Upper lobe of right lung (tissue), 1 donor: ENCODE data around the gene CAPZA1. TPM values are rescaled to one million over a fixed set of nuclear protein-coding genes. Genes with fewer than 3 reads are reported as not detected.

ENCODE experiments used
- ATAC-seq: fragments of 200-7000 bp; cut with Tn5 transposase; one replicate; pipeline ENCODE4 v1.9.1; 2020; ENCODE audit warnings: mild to moderate bottlenecking, moderate library complexity
- DNase-seq: peaks from one replicate; pipeline ENCODE4 v3.0.0-alpha.2; 2020
- H3K27ac ChIP-seq: fragments of 200-600 bp; one replicate; pipeline ENCODE4 v1.8.0; 2022
- H3K27me3 ChIP-seq: fragments of 200-600 bp; one replicate; pipeline ENCODE4 v1.8.0; 2022; ENCODE audit warnings: mild to moderate bottlenecking
- H3K36me3 ChIP-seq: fragments of 200-600 bp; one replicate; pipeline ENCODE4 v1.8.0; 2022
- H3K4me1 ChIP-seq: fragments of 200-600 bp; one replicate; pipeline ENCODE4 v1.8.0; 2022
- H3K4me3 ChIP-seq: fragments of 200-600 bp; one replicate; pipeline ENCODE4 v1.8.0; 2022; ENCODE audit warnings: mild to moderate bottlenecking
- H3K9me3 ChIP-seq: fragments of 200-600 bp; one replicate; pipeline ENCODE4 v1.8.0; 2022
- intact Hi-C: fragments of 100-400 bp; cut with DNase I; formaldehyde crosslinking; loops from one replicate; pipeline ENCODE4 v1.11.0; 2022
- total RNA-seq: library from RNA; stranded (reverse); fragmentation: NEBNext Ultra II Directional; extraction: Animal tissue kit (Norgen Biotek cat#: 25700); gene quantifications from one replicate; pipeline ENCODE4 v1.2.1, GENCODE V29; 2021
- TF ChIP-seq, protein P1 (sequence below): fragments of 200-600 bp; IDR thresholded peaks from one replicate; pipeline ENCODE4 v1.8.0; 2022; ENCODE audit warnings: antibody characterized with exemption
- donor health status: DM: no; HTN: yes; CAD: no; lungs with severe emphysema.

CAPZA1 gene
- total RNA-seq, 1 donor from 2014 or later: 123 TPM

DNA sequence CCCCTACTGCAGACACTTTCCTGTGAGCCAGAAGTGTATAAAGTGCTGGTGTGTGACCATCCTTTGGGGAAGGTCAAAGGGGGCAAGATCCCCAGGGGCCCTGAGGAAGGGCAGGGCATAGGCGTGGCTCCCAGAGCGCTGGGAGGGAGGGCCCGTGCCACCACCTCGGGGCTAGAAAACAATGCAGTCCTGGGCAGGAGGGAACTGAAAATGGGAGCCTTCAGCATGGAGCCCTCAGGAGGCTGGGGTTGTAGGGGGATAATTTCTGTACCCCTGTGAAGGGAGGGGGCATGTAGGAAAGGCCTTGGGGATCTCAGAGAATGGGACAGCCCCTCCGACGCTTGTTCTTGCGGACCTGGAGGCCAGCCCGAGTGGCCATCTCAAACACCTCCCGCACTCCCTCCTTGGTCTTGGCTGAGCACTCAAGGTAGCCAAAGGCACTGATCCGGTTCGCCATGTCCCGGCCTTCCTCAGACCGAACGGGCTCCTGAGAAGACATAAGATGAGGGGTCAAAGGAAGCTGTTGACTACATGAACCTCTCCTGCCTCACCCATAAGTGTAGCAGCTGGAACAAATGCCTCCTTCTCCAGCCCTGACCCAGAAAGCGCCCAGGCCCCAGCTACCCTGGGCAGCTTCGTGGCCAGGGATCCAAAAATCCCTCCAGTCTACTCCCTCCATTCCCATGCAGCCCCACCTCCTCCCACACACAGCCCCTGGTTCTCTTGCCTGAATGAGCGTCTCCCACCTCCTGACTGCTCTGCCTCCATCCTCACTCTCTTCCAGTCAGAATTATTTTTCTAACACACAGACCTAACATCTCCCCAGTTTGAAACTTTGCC, 81.8 kb downstream of the CAPZA1 start:
- H3K36me3 ChIP-seq: peaks cover 43% of the 10 kb centered on the region
- DNase-seq: no peak

DNA sequence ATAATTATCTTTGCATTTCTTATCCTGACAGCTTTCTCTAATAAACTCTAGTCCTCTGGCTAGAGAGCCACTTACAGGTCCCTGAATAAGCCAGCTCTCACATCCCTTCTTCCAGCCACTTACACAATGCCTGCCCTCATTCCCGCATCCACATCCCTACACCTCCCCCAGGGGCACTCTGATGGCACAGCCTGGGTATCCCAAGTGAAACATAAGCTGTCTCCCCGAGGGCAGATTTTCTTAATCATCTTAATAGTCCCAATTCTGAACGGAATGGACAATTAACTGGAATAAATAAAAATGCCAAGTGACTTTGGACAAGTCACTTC, 82.4 kb downstream of the CAPZA1 start:
- ATAC-seq: no peak
- peaks cover 77% of the 10 kb centered on the region for H3K4me1 ChIP-seq
- peak overlapping the region; percentile 76 for H3K27ac ChIP-seq
- no peak overlapping the region for H3K4me3 ChIP-seq
- no peak for DNase-seq
- intact Hi-C loops: loop anchor here (10.0 kb wide), 1 partner anchor 77 kb away; no protein-coding TSS in a partner anchor
- peaks cover 38% of the 10 kb centered on the region for H3K36me3 ChIP-seq
- H3K9me3 ChIP-seq: no peaks in the 10 kb centered on the region
- no peaks in the 10 kb centered on the region for H3K27me3 ChIP-seq
- TF ChIP-seq, protein P1, sequence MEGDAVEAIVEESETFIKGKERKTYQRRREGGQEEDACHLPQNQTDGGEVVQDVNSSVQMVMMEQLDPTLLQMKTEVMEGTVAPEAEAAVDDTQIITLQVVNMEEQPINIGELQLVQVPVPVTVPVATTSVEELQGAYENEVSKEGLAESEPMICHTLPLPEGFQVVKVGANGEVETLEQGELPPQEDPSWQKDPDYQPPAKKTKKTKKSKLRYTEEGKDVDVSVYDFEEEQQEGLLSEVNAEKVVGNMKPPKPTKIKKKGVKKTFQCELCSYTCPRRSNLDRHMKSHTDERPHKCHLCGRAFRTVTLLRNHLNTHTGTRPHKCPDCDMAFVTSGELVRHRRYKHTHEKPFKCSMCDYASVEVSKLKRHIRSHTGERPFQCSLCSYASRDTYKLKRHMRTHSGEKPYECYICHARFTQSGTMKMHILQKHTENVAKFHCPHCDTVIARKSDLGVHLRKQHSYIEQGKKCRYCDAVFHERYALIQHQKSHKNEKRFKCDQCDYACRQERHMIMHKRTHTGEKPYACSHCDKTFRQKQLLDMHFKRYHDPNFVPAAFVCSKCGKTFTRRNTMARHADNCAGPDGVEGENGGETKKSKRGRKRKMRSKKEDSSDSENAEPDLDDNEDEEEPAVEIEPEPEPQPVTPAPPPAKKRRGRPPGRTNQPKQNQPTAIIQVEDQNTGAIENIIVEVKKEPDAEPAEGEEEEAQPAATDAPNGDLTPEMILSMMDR: no peak

More for the DNA sequence above, 81.8 kb downstream of the CAPZA1 start:
- peak overlapping the region; percentile 76 for H3K27ac ChIP-seq
- peaks cover 77% of the 10 kb centered on the region for H3K4me1 ChIP-seq
- H3K9me3 ChIP-seq: no peaks in the 10 kb centered on the region
- TF ChIP-seq, protein P1: no peak
- intact Hi-C loops: loop anchor here (10.0 kb wide), 1 partner anchor 77 kb away; no protein-coding TSS in a partner anchor
- ATAC-seq: no peak
- no peak overlapping the region for H3K4me3 ChIP-seq
- H3K27me3 ChIP-seq: no peaks in the 10 kb centered on the region

DNA sequence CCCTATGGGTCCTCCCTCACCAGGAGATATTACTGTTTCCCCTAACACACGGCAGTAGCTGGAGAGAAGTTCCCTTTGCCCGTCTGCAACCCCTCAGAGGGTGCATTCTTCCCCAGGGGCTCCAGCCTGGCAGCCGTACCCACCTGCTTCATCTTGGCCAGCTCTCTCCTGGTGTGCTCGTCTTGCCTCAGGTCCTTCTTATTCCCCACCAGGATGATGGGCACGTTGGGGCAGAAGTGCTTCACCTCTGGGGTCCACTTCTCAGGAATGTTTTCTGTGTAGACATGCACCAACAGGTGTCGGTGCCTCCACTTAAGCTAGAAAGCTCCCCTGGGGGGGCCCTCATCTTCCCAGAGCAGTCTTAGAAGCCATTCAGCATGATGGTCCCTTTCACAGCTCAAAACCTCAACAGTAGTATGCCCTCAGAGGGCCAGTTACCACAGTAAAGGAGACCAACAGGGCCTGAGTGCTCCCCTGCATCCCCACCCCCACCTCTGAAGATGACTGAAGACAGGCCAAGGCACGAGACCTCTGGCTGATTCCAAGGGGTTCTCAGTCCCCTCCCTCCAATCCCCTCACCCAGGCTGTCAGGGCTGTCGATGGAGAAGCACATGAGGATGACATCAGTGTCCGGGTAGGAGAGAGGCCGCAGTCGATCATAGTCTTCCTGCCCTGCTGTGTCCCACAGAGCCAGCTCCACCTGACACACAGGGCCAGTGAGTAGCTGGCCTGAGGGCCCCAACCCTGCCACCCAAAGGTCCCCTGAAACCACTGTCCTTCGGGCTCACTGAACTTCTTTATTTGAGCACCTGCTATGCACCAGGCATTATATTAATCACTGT, 83.0 kb downstream of the CAPZA1 start:
- peaks cover 34% of the 10 kb centered on the region for H3K36me3 ChIP-seq
- H3K4me1 ChIP-seq: peaks cover 79% of the 10 kb centered on the region
- H3K4me3 ChIP-seq: no peak overlapping the region
- H3K27me3 ChIP-seq: no peaks in the 10 kb centered on the region
- TF ChIP-seq, protein P1: no peak
- no peaks in the 10 kb centered on the region for H3K9me3 ChIP-seq
- H3K27ac ChIP-seq: peak overlapping the region; percentile 76
- no peak for ATAC-seq
- peak; percentile 36 for DNase-seq
- intact Hi-C loops: loop anchor here (10.0 kb wide), 1 partner anchor 78 kb away; no protein-coding TSS in a partner anchor

DNA sequence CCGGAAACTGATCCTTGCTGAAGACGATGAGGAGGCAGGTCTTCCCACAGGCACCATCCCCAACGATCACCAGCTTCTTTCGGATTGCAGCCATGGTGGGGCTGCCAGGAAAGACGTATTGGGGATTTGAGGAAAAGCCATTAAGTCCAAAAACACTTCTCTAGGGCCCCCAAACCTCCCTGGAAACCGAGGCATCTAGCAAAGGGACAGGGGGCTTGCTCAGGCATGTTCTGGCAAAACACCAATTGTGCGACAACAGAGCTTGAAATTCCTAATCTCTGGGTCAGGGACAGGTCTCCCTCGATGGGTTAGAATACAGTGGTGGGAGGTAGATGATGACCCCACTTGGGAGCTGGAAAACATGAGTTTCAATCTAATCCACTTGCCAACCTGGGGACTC, 84.1 kb downstream of the CAPZA1 start:
- intact Hi-C loops: loop anchor here (10.0 kb wide), 1 partner anchor 79 kb away; no protein-coding TSS in a partner anchor

DNA sequence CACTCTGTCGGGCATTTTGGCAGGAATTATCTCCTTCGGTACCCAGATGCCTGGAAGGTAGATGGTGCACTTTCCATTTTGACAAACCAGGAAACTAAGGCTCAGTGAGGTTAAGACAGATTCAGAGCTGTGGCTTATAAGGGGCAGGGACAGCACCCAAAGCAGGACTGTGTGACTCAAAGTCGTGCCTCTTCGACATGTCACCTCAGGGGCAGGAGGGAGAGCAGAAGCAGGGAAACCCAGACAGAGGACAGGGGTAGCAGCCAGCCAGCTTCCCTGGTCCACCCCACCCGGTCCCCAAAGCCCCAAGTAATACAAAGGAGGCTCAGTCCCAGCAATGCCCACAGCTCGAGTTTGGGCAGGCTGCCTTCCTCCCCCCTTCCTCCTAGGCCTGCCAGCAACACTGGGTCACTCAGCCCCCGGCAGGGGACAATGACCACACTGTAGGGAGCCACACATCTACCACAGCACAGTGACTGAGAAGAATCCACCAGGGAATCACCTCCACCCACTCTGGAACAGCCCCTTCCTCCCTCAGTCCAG, 84.8 kb downstream of the CAPZA1 start:
- Histone ChIP-seq H3K9me3 (no peaks in the 10 kb centered on the region), H3K27ac (peak overlapping the region; percentile 75), H3K36me3 (peaks cover 22% of the 10 kb centered on the region), H3K4me1 (peaks cover 69% of the 10 kb centered on the region), H3K27me3 (no peaks in the 10 kb centered on the region), H3K4me3 (peak overlapping the region; percentile 97)
- TF ChIP-seq, protein P1: no peak
- intact Hi-C loops: loop anchor here (10.0 kb wide), 1 partner anchor 80 kb away; no protein-coding TSS in a partner anchor
- no peak for ATAC-seq
- no peak for DNase-seq

More for the DNA sequence above, 84.1 kb downstream of the CAPZA1 start:
- no peak for ATAC-seq
- DNase-seq: no peak
- H3K9me3 ChIP-seq: no peaks in the 10 kb centered on the region
- no peak overlapping the region for H3K4me3 ChIP-seq
- peak overlapping the region; percentile 75 for H3K27ac ChIP-seq
- TF ChIP-seq, protein P1: no peak
- H3K4me1 ChIP-seq: peaks cover 76% of the 10 kb centered on the region
- peaks cover 24% of the 10 kb centered on the region for H3K36me3 ChIP-seq
- H3K27me3 ChIP-seq: no peaks in the 10 kb centered on the region
